ENCODE data around the gene TRIM10. TPM values are rescaled to one million over a fixed set of nuclear protein-coding genes. Genes with fewer than 3 reads are reported as not detected.

Gene TRIM10
- total RNA-seq, 1 experiment from 2014 or later = not detected

GRCh38 chr6:30111266-30111856 lies 49.6 kb downstream of the TRIM10 start:
- no peaks in the 10 kb centered on the region for H3K36me3 ChIP-seq (replicated peaks; ENCODE audit: control insufficient read depth, insufficient read depth, low read length)
- peaks cover 26% of the 10 kb centered on the region for H3K27me3 ChIP-seq (ENCODE audit: control insufficient read depth, insufficient read depth, low read length)
- H3K4me3 ChIP-seq (ENCODE audit: insufficient read depth, low read depth, low read length) = no peak overlapping the region
- no peak for DNase-seq

GRCh38 chr6:30104661-30105060 lies 56.4 kb downstream of the TRIM10 start:
- DNase-seq = no peak
- no peaks in the 10 kb centered on the region for H3K36me3 ChIP-seq (replicated peaks; ENCODE audit: control insufficient read depth, insufficient read depth, low read length)
- no peak overlapping the region for H3K4me3 ChIP-seq (ENCODE audit: insufficient read depth, low read depth, low read length)
- peaks cover 65% of the 10 kb centered on the region for H3K27me3 ChIP-seq (ENCODE audit: control insufficient read depth, insufficient read depth, low read length)

GRCh38 chr6:30103872-30104179 lies 57.2 kb downstream of the TRIM10 start:
- H3K36me3 ChIP-seq (replicated peaks; ENCODE audit: control insufficient read depth, insufficient read depth, low read length) = no peaks in the 10 kb centered on the region
- H3K4me3 ChIP-seq (ENCODE audit: insufficient read depth, low read depth, low read length) = peak overlapping the region; percentile 46; the same call in 1 of the 2 replicates
- DNase-seq = no peak
- peaks cover 72% of the 10 kb centered on the region for H3K27me3 ChIP-seq (ENCODE audit: control insufficient read depth, insufficient read depth, low read length)

- Histone ChIP-seq H3K27me3 (ENCODE audit: control insufficient read depth, insufficient read depth, low read length) (peaks cover 74% of the 10 kb centered on the region), H3K4me3 (ENCODE audit: insufficient read depth, low read depth, low read length) (peak overlapping the region; percentile 46), H3K36me3 (replicated peaks; ENCODE audit: control insufficient read depth, insufficient read depth, low read length) (no peaks in the 10 kb centered on the region)
- peak; percentile 87 for DNase-seq
These were observed 57.8 kb downstream of the TRIM10 start for GRCh38 chr6:30102970-30103871.

GRCh38 chr6:30102414-30102969 lies 58.5 kb downstream of the TRIM10 start:
- no peak for DNase-seq
- Histone ChIP-seq H3K36me3 (replicated peaks; ENCODE audit: control insufficient read depth, insufficient read depth, low read length) (no peaks in the 10 kb centered on the region), H3K4me3 (ENCODE audit: insufficient read depth, low read depth, low read length) (peak overlapping the region; percentile 43), H3K27me3 (ENCODE audit: control insufficient read depth, insufficient read depth, low read length) (peaks cover 81% of the 10 kb centered on the region)

Other genes starting within 250 kb of the TRIM10 start
- gene HLA-A, start 218.7 kb downstream of the TRIM10 start, total RNA-seq (2014; rRNA removed; shearing (Covaris generic)) = 55.5 and 73.8 TPM in 2 replicates
- gene POLR1H, start 99.9 kb downstream of the TRIM10 start, total RNA-seq (2014; rRNA removed; shearing (Covaris generic)) = 42.6 and 43.5 TPM in 2 replicates
- 26.1 and 27.2 TPM in 2 replicates for gene PPP1R11, start 94.0 kb downstream of the TRIM10 start, total RNA-seq (2014; rRNA removed; shearing (Covaris generic))
- gene RNF39, start 85.4 kb downstream of the TRIM10 start, total RNA-seq (2014; rRNA removed; shearing (Covaris generic)) = 0.14 TPM in 1 of 2 replicates, not detected in the other
- not detected in 2 replicates for gene TRIM31, start 48.1 kb downstream of the TRIM10 start, total RNA-seq (2014; rRNA removed; shearing (Covaris generic))
- gene TRIM40, start 25.1 kb downstream of the TRIM10 start, total RNA-seq (2014; rRNA removed; shearing (Covaris generic)) = not detected in 2 replicates
- 0.55 TPM in 1 of 2 replicates, not detected in the other for gene TRIM15, start 2.3 kb upstream of the TRIM10 start, total RNA-seq (2014; rRNA removed; shearing (Covaris generic))
- gene TRIM26, start 52.2 kb upstream of the TRIM10 start, total RNA-seq (2014; rRNA removed; shearing (Covaris generic)) = 22.8 and 28.3 TPM in 2 replicates
- 12.2 and 13.9 TPM in 2 replicates for gene TRIM39, start 165.7 kb upstream of the TRIM10 start, total RNA-seq (2014; rRNA removed; shearing (Covaris generic))
- gene RPP21, start 183.9 kb upstream of the TRIM10 start, total RNA-seq (2014; rRNA removed; shearing (Covaris generic)) = 87.2 and 103 TPM in 2 replicates

Measured in H7 (cell line).